ENCODE results near the gene CCNY.

The CCNY gene

DNA sequence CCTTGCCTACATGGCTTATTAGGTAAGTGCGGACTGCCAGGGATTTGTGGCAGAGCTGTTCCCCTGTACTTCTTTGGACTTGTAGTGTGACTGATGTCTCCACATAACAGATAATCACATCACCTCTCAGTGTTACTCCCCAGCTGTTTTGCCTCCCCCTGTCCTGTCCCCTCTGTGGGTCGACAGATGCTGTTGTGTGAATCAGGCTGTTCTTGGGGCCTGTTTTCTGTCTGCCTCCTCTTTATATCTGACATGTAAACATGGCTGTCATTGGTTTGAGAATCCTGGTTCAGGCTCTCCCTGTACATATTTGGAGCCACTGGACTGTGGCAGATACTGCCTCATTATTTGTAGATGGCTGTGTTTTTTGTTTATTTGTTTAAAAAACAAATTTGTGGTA is 22.7 kb downstream of the CCNY start:
- no peak for DNase-seq

DNA sequence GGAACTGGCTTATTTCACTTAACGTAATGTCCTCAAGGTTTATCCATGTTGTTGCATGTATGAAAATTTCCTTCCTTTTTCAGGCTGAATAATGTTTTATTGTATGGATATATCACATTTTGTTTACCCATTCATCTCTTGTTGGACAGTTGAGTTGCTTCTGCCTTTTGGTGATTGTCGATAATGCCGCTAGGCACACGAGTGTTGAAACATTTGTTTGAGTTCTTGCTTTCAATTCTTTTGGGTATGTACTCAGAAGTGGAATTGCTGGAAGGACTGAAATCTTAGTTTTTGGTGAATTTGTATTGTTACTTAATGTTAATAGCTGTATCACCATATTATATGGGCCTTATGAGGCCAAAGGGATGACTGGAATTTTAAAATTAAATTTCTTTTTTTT is 23.6 kb downstream of the CCNY start:
- no peak for DNase-seq

DNA sequence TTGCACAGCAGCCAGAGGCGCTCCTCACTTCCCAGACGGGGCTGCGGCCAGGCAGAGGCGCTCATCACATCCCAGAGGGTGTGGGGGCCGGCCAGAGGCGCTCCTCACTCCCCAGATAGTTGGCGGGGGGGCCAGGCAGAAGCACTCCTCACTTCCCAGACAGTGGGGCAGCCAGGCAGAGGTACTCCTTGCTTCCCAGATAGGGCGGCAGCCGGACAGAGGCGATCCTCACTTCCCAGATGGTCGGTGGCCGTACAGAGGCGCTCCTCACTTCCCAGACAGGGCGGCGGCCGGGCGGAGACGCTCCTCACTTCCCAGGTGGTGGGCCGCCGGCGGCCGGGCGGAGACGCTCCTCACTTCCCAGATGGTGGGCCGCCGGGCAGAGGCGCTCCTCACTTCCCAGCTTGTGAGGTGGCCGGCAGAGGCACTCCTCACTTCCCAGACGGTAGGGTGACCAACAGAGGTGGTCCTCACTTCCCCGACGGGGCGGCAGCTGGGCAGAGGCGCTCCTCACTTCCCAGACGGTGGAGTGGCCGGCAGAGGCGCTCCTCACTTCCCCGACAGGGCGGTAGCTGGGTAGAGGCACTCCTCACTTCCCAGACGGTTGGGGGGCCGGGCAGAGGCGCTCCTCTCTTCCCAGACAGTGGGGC is 26.5 kb downstream of the CCNY start:
- no peak for DNase-seq

DNA sequence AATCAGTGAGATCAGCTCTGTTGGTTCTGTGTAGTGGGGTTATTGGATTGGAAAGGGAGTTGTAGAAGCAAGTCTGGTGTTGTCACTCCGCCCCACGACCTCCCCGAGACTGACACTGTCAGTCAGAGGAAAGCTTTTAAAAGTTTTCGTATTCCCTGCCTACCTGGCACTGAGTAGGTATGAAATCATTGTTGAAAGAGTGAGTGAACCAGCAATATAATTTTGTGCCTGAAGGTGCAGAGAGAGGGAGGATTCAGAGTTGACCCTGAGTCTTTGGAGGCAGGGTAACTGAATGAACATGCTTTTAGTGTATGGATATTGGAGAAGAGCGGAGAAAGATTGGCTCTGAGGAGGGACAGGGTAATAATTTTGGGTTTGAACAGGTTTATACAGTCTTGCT is 27.3 kb downstream of the CCNY start:
- DNase-seq, result no peak

DNA sequence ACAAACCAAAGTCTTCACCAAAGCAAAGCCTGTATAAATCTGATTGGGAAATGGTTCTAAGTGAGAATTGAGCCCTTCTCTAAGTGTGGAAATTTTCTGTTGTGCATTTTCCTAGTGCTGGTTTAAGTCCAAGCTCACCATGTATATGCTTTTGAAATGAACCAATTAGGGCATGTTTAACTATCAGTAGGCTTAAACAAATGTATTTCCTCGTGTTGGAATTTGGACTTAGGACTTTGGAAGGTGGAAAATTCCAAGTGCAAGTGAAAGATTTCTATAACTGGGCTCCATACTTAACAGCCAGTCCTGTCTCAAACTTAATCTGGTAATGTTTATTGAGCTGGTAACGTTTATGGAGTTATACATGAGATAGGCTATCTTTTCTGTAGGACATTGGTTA is 28.5 kb downstream of the CCNY start:
- no peak for DNase-seq

DNA sequence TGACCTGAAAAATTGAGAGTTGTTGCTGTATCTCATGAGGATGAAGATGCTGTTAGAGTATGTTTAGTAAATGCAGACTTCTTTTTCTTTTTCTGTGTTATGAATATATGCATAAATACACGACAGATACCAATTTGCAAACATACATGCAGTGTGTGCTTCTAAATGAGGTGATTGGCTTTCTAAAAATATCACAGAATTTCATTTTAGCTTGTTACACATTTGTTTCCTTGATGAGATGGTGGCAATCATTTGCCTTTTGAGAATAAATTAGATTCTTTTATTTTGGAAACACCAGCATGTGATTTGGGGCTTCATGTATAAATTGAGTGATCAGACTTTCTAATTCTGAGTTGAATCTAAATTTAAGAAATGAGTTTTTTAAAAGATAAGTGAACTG is 29.7 kb downstream of the CCNY start:
- no peak for DNase-seq

DNA sequence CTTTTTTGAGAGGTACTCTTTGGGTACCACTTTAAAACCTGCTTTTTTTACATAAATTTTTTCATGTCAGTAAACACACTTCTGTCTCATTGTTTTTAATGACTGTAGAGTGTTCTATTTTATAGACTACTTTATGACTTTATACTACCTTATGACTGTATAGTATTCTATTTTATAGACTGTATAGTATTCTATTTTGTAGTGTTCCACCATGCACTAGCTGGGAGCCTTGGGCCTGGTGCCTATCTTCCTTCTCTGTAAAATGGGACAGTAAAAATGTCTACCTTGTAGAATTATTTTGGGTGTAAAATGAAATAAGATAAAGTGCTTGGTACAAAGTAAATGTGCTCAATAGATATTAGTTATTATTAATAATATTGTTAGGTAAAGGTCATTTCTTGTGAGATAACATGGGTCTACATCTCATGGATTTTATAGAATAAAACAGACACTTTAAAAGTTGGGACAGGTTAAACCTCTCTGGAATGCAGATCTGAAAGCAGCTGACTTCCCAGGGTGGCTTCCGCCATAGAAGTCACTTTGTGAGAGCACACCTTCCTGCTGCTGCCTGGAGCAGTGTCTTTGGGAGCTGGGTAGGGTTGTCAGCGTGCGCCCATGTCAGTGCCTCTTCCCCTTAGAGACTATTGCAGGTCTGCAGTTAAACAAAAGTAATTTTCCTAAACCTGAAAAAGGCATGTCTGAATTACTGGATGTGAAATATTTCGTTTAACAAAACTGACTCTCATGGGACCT is 31.0 kb downstream of the CCNY start:
- no peak for DNase-seq

- no peak for DNase-seq
These were observed 31.7 kb downstream of the CCNY start for GRCh38 chr10:35367982-35368381.

- no peak for DNase-seq
These were observed 32.3 kb downstream of the CCNY start for GRCh38 chr10:35368485-35369048.

DNA sequence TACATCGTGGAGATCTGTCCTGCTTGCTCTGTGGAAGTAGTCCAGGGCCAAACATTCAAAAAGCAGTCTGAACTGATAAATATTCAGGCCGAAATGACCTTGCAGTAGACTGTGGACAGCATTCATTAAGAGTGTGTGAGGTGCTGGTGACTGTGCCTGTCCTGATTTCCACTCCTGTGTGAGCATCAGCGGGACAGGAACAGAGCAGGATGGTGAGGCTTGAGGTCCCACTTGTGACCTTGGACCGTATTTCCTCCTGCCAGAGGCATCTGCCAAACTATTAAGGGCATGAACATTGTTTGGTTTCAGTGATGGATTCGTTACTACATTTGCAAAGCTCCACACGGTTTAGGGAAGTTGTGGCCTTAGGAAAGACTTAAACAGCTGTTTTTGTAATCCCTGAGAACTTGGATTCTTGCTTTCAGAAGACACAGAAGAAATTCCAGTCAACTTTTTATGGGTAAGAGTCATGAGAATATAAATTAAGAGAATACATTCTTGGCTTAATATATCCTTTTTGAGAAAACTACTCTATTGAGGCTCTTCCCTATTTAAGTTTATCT is 32.8 kb downstream of the CCNY start:
- DNase-seq, result no peak

GRCh38 chr10:35371731-35372130 is 35.4 kb downstream of the CCNY start:
- DNase-seq, result no peak

GRCh38 chr10:35372329-35372728 is 36.0 kb downstream of the CCNY start:
- DNase-seq, result no peak

- no peak for DNase-seq
These were observed 38.9 kb downstream of the CCNY start for GRCh38 chr10:35375091-35375765.

DNA sequence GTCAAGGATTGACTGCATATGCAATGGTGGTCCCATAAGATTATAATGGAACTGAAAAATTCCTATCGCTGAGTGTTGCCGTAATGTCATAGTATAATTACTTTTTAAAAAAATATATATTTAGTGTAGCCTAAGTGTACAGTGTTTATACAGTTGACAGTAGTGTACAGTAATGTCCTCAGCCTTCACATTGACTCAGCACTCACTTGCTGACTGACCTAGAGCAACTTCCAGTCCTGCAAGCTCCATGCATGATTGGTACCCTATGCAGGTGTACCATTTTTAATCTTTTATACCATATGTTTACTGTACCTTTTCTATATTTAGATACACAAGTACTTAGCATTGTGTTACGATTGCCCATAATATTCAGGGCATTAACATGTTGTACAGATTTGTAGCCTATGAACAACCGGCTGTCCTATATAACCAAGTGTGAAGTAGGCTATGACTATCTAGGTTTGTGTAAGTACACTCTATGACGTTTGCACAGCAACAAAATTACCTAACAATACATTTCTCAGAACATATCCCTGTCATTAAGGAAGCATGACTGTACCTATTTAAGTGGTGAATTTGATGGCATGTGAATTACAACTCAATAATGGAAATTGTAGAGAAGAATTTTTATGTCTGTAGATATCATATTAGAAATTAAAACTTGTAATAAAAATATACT is 40.9 kb downstream of the CCNY start:
- DNase-seq, result no peak

GRCh38 chr10:35378541-35379210 is 42.4 kb downstream of the CCNY start:
- DNase-seq, result no peak

- DNase-seq, result no peak
These were observed 43.2 kb downstream of the CCNY start for GRCh38 chr10:35379226-35380137.

DNA sequence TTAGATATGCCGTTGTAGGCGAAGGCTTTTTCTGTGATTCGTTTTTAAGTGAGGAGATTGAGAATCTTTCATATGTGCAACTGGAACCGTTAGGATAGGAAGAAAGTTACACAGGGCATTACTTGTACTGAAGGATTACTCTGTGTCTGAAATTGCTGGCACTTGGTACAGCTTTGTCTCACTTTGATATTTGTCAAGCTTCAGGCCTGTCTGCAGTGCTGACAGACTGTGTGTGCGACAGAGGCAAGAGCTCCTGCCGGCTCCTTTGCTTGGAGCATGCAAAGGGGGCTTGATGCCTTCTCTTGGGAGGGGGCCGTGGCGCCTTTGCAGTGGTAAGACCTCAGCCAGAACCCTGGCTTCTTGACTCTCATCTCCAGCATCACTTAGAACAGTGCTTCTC is 45.8 kb downstream of the CCNY start:
- no peak for DNase-seq

DNA sequence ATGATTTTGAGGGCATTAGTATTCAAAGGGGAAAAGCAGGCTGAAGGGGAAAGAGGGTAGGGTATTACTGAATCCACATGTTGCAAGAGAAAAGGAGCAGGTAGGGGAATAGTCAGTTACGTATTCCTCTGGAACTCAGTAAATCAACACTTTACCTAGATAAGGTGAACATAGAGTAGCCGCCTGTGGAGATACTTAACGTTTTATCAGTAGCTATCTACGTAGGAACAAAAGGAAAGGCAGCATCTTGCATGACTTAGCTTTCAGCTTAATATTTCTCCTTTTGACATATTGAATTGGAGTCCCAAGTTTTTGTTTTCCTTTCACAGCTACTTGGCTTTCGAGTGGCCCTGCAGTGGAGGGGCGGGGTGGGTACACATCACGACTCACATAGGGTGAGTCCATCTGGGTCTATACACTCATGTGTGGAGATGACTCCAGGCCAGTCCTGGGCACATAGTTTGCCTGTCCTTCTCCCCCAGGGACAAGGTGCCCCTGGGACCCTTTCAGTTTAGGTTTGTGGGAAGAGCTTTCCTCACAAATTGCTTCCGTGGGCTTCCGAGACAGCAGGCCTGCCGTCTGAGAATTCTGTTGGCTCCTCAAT is 48.1 kb downstream of the CCNY start:
- DNase-seq, result no peak

- DNase-seq, result no peak
These were observed 50.4 kb downstream of the CCNY start for GRCh38 chr10:35386594-35387174.

DNA sequence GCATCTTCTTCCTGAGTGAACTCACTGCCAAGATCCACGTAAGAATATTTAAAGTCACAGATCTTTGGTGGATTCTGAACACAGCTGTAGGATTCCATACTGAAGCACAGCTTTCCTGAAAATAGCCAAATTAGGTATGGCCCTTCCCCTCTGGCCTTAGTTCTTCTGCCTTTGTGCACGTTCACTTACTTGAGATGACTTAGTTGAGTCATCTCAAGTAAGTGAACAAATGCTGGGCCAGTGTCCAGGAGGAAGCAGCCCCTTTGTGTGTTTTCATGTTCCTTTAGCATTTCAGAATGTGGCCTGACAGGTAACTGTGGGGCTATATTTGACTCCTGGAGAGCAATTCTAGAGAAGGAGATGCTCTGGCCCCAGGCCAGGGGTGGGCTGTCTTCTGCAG is 51.5 kb downstream of the CCNY start:
- no peak for DNase-seq
